Caco-2 (cell line): ENCODE measurements around the gene KRTAP5-6. TPM values are rescaled to one million over a fixed set of nuclear protein-coding genes. Genes with fewer than 3 reads are reported as not detected.
A peak's percentile ranks its signal among the peaks of the same experiment; 100 is the strongest.

Experiments used
- Bru-seq: library from RNA; stranded (reverse); fragments of 400-500 nt; gene quantifications from one replicate; lab custom pipeline; 2021; lab: Mats Ljungman, UMichigan
- BruChase-seq, 2 experiments: library from RNA; stranded (reverse); fragments of 400-500 nt; gene quantifications; one replicate each; lab custom pipeline; 2021; lab: Mats Ljungman, UMichigan
- BruUV-seq: library from RNA; stranded (reverse); fragments of 400-500 nt; replicated peaks from 2 replicates; lab custom pipeline; 2021; lab: Mats Ljungman, UMichigan
- CTCF ChIA-PET: fragments of 300-600 bp; sonication (Branson Sonifier 250); formaldehyde crosslinking; loops from one replicate; lab custom pipeline; 2022; ENCODE audit warnings: antibody characterized with exemption; lab: Charles Lee
- POLR2A ChIA-PET: fragments of 300-600 bp; sonication (Branson Sonifier 250); formaldehyde crosslinking; loops from one replicate; lab custom pipeline; 2022; ENCODE audit warnings: antibody characterized with exemption; lab: Charles Lee
- DNase-seq, 2 experiments: peaks; one replicate each; pipeline versions ENCODE4 v3.0.0 to v3.0.0-alpha.2; 2020 to 2022
- H3K27me3 ChIP-seq: replicated peaks from 2 replicates; pipeline ENCODE4 v1.6.0; 2011; ENCODE audit warnings: low read length; ENCODE audit not compliant: control insufficient read depth, insufficient read depth
- H3K36me3 ChIP-seq: 2 replicates; pipeline ENCODE4 v1.5.1; 2011; ENCODE audit warnings: low read length; ENCODE audit not compliant: control insufficient read depth, insufficient read depth
- H3K4me1 ChIP-seq: fragments of 250-450 bp; sonication (Bioruptor Pico); 2 replicates; pipeline ENCODE4 v1.5.1; 2020; ENCODE audit warnings: mild to moderate bottlenecking
- H3K4me3 ChIP-seq: 2 replicates; pipeline ENCODE4 v1.5.1; 2011; ENCODE audit warnings: low read depth, mild to moderate bottlenecking, control low read depth, low read length
- H3K9me3 ChIP-seq: fragments of 250-450 bp; sonication (Bioruptor Pico); 2 replicates; pipeline ENCODE4 v1.5.1; 2020; ENCODE audit warnings: mild to moderate bottlenecking, moderate library complexity
- H3K27ac Mint-ChIP-seq: one replicate; pipeline ENCODE4 v1.8.0; 2022; ENCODE audit warnings: mixed read lengths; ENCODE audit not compliant: unreplicated experiment
- H3K27me3 Mint-ChIP-seq: one replicate; pipeline ENCODE4 v1.8.0; 2022; ENCODE audit warnings: mixed read lengths; ENCODE audit not compliant: insufficient read depth, unreplicated experiment
- H3K36me3 Mint-ChIP-seq: one replicate; pipeline ENCODE4 v1.8.0; 2022; ENCODE audit warnings: mild to moderate bottlenecking, mixed read lengths; ENCODE audit not compliant: insufficient read depth, unreplicated experiment
- H3K4me1 Mint-ChIP-seq: one replicate; pipeline ENCODE4 v1.8.0; 2022; ENCODE audit warnings: low read depth, mixed read lengths; ENCODE audit not compliant: unreplicated experiment
- H3K4me3 Mint-ChIP-seq: one replicate; pipeline ENCODE4 v1.8.0; 2022; ENCODE audit warnings: mild to moderate bottlenecking, moderate library complexity, mixed read lengths; ENCODE audit not compliant: unreplicated experiment
- H3K9me3 Mint-ChIP-seq: one replicate; pipeline ENCODE4 v1.8.0; 2022; ENCODE audit warnings: mixed read lengths; ENCODE audit not compliant: unreplicated experiment
- intact Hi-C: fragments of 100-400 bp; cut with micrococcal nuclease; formaldehyde crosslinking; loops from one replicate; pipeline ENCODE4 v1.10.0; 2022; ENCODE audit not compliant: unreplicated experiment
- long read RNA-seq: library from polyadenylated mRNA; stranded (forward); transcript quantifications from one replicate; pipeline ENCODE4 v2.0.0, GENCODE V29; 2022
- total RNA-seq: library from RNA; stranded (reverse); gene quantifications from 2 replicates; pipeline ENCODE4 v1.2.3, GENCODE V29; 2022
- TF ChIP-seq, protein P1 (sequence below), 2 experiments: fragments of 200-600 bp in 1 of 2; IDR thresholded peaks; 1 replicate in 1 of 2; 2 replicates in 1 of 2; pipeline versions ENCODE4 v1.5.1 to v1.8.0; 2011 to 2022; ENCODE audit warnings: antibody characterized with exemption in 1 of 2, control low read depth in 1 of 2, inconsistent platforms in 1 of 2, low read depth in 1 of 2, low read length in 1 of 2, mild to moderate bottlenecking in 1 of 2, moderate library complexity in 1 of 2; ENCODE audit not compliant: insufficient read depth in 1 of 2, severe bottlenecking in 1 of 2, unreplicated experiment in 1 of 2

The KRTAP5-6 gene
- total RNA-seq (not detected in 2 replicates), Bru-seq, nascent RNA (percentile 23 among the genes with signal in this experiment), BruChase-seq, experiment 1, labeled RNA remaining after a 2-hour chase (percentile 41 among the genes with signal in this experiment), BruChase-seq, experiment 2, labeled RNA remaining after a 6-hour chase (percentile 25 among the genes with signal in this experiment)
- long read RNA-seq, partial matches to known transcripts, result 0 of 1 reads
- long read RNA-seq, other reads (novel, unspliced or antisense), result 0 of 1 reads

- Mint-ChIP-seq H3K4me1 (peaks cover 16% of the 10 kb centered on the region), H3K36me3 (no peaks in the 10 kb centered on the region), H3K27me3 (no peaks in the 10 kb centered on the region), H3K4me3 (no peak within 1 kb of the TSS), H3K9me3 (peaks cover 6% of the 10 kb centered on the region), H3K27ac (peak within 1 kb of the TSS; percentile 59)
- no peak for DNase-seq
- no TSS peak for BruUV-seq
- intact Hi-C loops, result no loop called here
- H3K4me1 ChIP-seq, result peaks cover 27% of the 10 kb centered on the region
- TF ChIP-seq, protein P1, sequence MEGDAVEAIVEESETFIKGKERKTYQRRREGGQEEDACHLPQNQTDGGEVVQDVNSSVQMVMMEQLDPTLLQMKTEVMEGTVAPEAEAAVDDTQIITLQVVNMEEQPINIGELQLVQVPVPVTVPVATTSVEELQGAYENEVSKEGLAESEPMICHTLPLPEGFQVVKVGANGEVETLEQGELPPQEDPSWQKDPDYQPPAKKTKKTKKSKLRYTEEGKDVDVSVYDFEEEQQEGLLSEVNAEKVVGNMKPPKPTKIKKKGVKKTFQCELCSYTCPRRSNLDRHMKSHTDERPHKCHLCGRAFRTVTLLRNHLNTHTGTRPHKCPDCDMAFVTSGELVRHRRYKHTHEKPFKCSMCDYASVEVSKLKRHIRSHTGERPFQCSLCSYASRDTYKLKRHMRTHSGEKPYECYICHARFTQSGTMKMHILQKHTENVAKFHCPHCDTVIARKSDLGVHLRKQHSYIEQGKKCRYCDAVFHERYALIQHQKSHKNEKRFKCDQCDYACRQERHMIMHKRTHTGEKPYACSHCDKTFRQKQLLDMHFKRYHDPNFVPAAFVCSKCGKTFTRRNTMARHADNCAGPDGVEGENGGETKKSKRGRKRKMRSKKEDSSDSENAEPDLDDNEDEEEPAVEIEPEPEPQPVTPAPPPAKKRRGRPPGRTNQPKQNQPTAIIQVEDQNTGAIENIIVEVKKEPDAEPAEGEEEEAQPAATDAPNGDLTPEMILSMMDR (IDR thresholded peaks at IDR 0.05; ENCODE audit: insufficient read depth in 1 of 2, low read depth in 1 of 2, low read length in 1 of 2, severe bottlenecking in 1 of 2, unreplicated experiment in 1 of 2), result no peak
- no peaks in the 10 kb centered on the region for H3K36me3 ChIP-seq
- ChIA-PET CTCF (interaction anchor here (1.0 kb wide), 1 partner anchor 186 kb away, joined by 3 read pairs; no protein-coding TSS in a partner anchor), POLR2A (no interaction called here)
- H3K4me3 ChIP-seq, result no peak within 1 kb of the TSS
- H3K27me3 ChIP-seq, result no peaks in the 10 kb centered on the region
- H3K9me3 ChIP-seq, result no peaks in the 10 kb centered on the region; the same call in 1 of the 2 replicates
Measured at GRCh38 chr11:1696608-1697570, at the start of gene KRTAP5-6. Gene KRTAP5-6, plus strand, starts transcription at chr11:1697195. Its CDS starts 51 bp downstream, at chr11:1697246.

- ChIA-PET CTCF (interaction anchor here (1.1 kb wide), 1 partner anchor 187 kb away, joined by 3 read pairs; the partner anchor contains the start of gene SYT8), POLR2A (no interaction called here)
- no peaks in the 10 kb centered on the region for H3K27me3 Mint-ChIP-seq
- TF ChIP-seq, protein P1 (IDR thresholded peaks at IDR 0.05; ENCODE audit: insufficient read depth in 1 of 2, low read depth in 1 of 2, low read length in 1 of 2, severe bottlenecking in 1 of 2, unreplicated experiment in 1 of 2), result no peak
- H3K27me3 ChIP-seq, result no peaks in the 10 kb centered on the region
- H3K4me1 Mint-ChIP-seq, result no peaks in the 10 kb centered on the region
- no peaks in the 10 kb centered on the region for H3K36me3 Mint-ChIP-seq
- no peak overlapping the region for H3K27ac Mint-ChIP-seq
- H3K4me3 ChIP-seq, result no peak overlapping the region
- H3K4me3 Mint-ChIP-seq, result no peak overlapping the region
- no TSS peak for BruUV-seq
- H3K36me3 ChIP-seq, result no peaks in the 10 kb centered on the region
- H3K9me3 Mint-ChIP-seq, result no peaks in the 10 kb centered on the region
- no peak for DNase-seq
- intact Hi-C loops, result no loop called here
- H3K4me1 ChIP-seq, result peaks cover 7% of the 10 kb centered on the region
- H3K9me3 ChIP-seq, result no peaks in the 10 kb centered on the region
Measured at GRCh38 chr11:1647901-1648652, 48.9 kb upstream of the KRTAP5-6 start.
